ENCODE data around the gene WIPF1. TPM values are rescaled to one million over a fixed set of nuclear protein-coding genes. Genes with fewer than 3 reads are reported as not detected.
A peak's percentile ranks its signal among the peaks of the same experiment; 100 is the strongest.

Gene WIPF1
- total RNA-seq, 3 donors from 2014 or later: 15.3 to 56.6 (median 28.9) TPM

- no peak overlapping the region for H3K4me3 ChIP-seq
- TF ChIP-seq CTCF (IDR thresholded peaks at IDR 0.05): no peak
- DNase-seq: no peak
- intact Hi-C loops (cut with DNase I, micrococcal nuclease): no loop called here
- peaks cover 3% of the 10 kb centered on the region for H3K4me1 ChIP-seq (ENCODE audit: low read depth)
- peak; percentile 44 for ATAC-seq
- no peaks in the 10 kb centered on the region for H3K36me3 ChIP-seq (ENCODE audit: low read depth)
- H3K9me3 ChIP-seq: no peaks in the 10 kb centered on the region
Measured at GRCh38 chr2:174607989-174608865, 10.6 kb upstream of the WIPF1 start.

GRCh38 chr2:174607584-174607983, 10.0 kb upstream of the WIPF1 start:
- ATAC-seq: no peak
- Histone ChIP-seq H3K36me3 (ENCODE audit: low read depth) (no peaks in the 10 kb centered on the region), H3K9me3 (no peaks in the 10 kb centered on the region), H3K4me3 (no peak overlapping the region), H3K4me1 (ENCODE audit: low read depth) (no peaks in the 10 kb centered on the region)
- intact Hi-C loops (cut with DNase I, micrococcal nuclease): no loop called here
- DNase-seq: no peak
- no peak for TF ChIP-seq CTCF (IDR thresholded peaks at IDR 0.05)

- ATAC-seq: peak; percentile 33
- DNase-seq: no peak
- intact Hi-C loops (cut with DNase I, micrococcal nuclease): no loop called here
- H3K4me1 ChIP-seq (ENCODE audit: low read depth): no peaks in the 10 kb centered on the region
- H3K4me3 ChIP-seq: no peak overlapping the region
- no peaks in the 10 kb centered on the region for H3K36me3 ChIP-seq (ENCODE audit: low read depth)
- TF ChIP-seq CTCF (IDR thresholded peaks at IDR 0.05): no peak
- H3K9me3 ChIP-seq: no peaks in the 10 kb centered on the region
Measured at GRCh38 chr2:174606336-174606735, 8.7 kb upstream of the WIPF1 start.

GRCh38 chr2:174605687-174606086, 8.1 kb upstream of the WIPF1 start:
- TF ChIP-seq CTCF (IDR thresholded peaks at IDR 0.05): no peak
- H3K4me3 ChIP-seq: no peak overlapping the region
- no peaks in the 10 kb centered on the region for H3K9me3 ChIP-seq
- intact Hi-C loops (cut with DNase I, micrococcal nuclease): no loop called here
- no peaks in the 10 kb centered on the region for H3K4me1 ChIP-seq (ENCODE audit: low read depth)
- ATAC-seq (no peak), DNase-seq (no peak)
- no peaks in the 10 kb centered on the region for H3K36me3 ChIP-seq (ENCODE audit: low read depth)

GRCh38 chr2:174603280-174603679, 5.7 kb upstream of the WIPF1 start:
- H3K4me3 ChIP-seq: no peak overlapping the region
- peak; percentile 67 for ATAC-seq
- H3K9me3 ChIP-seq: no peaks in the 10 kb centered on the region
- H3K36me3 ChIP-seq (ENCODE audit: low read depth): no peaks in the 10 kb centered on the region
- H3K4me1 ChIP-seq (ENCODE audit: low read depth): no peaks in the 10 kb centered on the region
- no peak for TF ChIP-seq CTCF (IDR thresholded peaks at IDR 0.05)
- DNase-seq: peak in 1 of 3 donors; percentile 74
- intact Hi-C loops (cut with DNase I, micrococcal nuclease): no loop called here

All from mucosa of descending colon (tissue), 3 donors.